GM12892 (cell line): ENCODE data around the gene KRT15.

Source experiments
- POLR2A ChIP-seq: IDR thresholded peaks from 2 replicates; pipeline ENCODE4 v1.6.1; 2011; ENCODE audit warnings: low read depth, low read length, control low read depth
- POLR2AphosphoS5 ChIP-seq: IDR thresholded peaks from 2 replicates; pipeline ENCODE4 v1.6.1; 2011; ENCODE audit warnings: low read depth, low read length, control low read depth

- TF ChIP-seq POLR2A (no peak), POLR2AphosphoS5 (no peak)
Observed at GRCh38 chr17:41505809-41506767, 12.6 kb downstream of the KRT15 start.
